K562 (cell line): Measurements from ENCODE around the gene NAB1. TPM values are rescaled to one million over a fixed set of nuclear protein-coding genes. Genes with fewer than 3 reads are reported as not detected.

Source experiments
- ATAC-seq: fragments of 200-7000 bp; cut with Tn5 transposase; 3 replicates; pipeline ENCODE4 v1.9.1; 2020; ENCODE audit warnings: moderate library complexity
- BruUV-seq: library from RNA; stranded (reverse); fragments of 400-500 nt; replicated peaks from 2 replicates; lab custom pipeline; 2021; lab: Mats Ljungman, UMichigan
- CTCF ChIA-PET: fragments of 300-600 bp; formaldehyde crosslinking; extraction: SDS; loops from one replicate; lab custom pipeline; 2021; ENCODE audit warnings: low intra/inter-chr PET ratio; lab: Yijun Ruan, JAX
- POLR2A ChIA-PET: fragments of 300-600, 350-650 bp; sonication (Branson Sonifier 250); formaldehyde crosslinking; extraction: SDS; loops from one replicate; lab custom pipeline; 2021; ENCODE audit warnings: antibody characterized with exemption, inconsistent platforms; lab: Yijun Ruan, JAX
- DNase-seq, 4 experiments: peaks; one replicate each; pipeline versions ENCODE4 v3.0.0 to v3.0.0-alpha.2; 2011 to 2018; ENCODE audit warnings: low spot score in 3 of 4, mixed read lengths in 3 of 4; ENCODE audit errors: extremely low read depth in 1 of 4
- FAIRE-seq: peaks from 2 replicates; lab custom pipeline; 2011; peaks lifted over from hg19 to GRCh38; lab: Jason Lieb, UNC
- H2AFZ ChIP-seq: 2 replicates; pipeline ENCODE4 v1.6.0; 2011; ENCODE audit warnings: low read depth, low read length, control low read depth, inconsistent platforms
- H3K27ac ChIP-seq: fragments of 200-600 bp; 3 replicates; pipeline ENCODE4 v1.8.0; 2011; ENCODE audit warnings: low read depth, mild to moderate bottlenecking, control low read depth, inconsistent platforms, low read length, moderate library complexity, mixed read lengths; ENCODE audit errors: extremely low read depth
- H3K27me3 ChIP-seq, 2 experiments: fragments of 300-600 bp in 1 of 2; 2 replicates in 1 of 2; 3 replicates in 1 of 2; pipeline versions ENCODE4 v1.6.0 to v1.8.0; 2011; ENCODE audit warnings: inconsistent platforms in 2 of 2, low read length in 2 of 2, mild to moderate bottlenecking in 1 of 2, mixed read lengths in 1 of 2, moderate library complexity in 1 of 2; ENCODE audit not compliant: control insufficient read depth in 2 of 2, insufficient read depth in 2 of 2
- H3K36me3 ChIP-seq: fragments of 300-600 bp; 3 replicates; pipeline ENCODE4 v1.8.0; 2011; ENCODE audit warnings: mild to moderate bottlenecking, low read length, inconsistent platforms; ENCODE audit not compliant: control insufficient read depth, insufficient read depth
- H3K4me1 ChIP-seq, 2 experiments: fragments of 200-600 bp in 1 of 2; replicated peaks in 1 of 2; 2 replicates in 1 of 2; 3 replicates in 1 of 2; pipeline versions ENCODE4 v1.5.1 to v1.8.0; 2011; ENCODE audit warnings: inconsistent platforms in 2 of 2, low read length in 2 of 2, mild to moderate bottlenecking in 1 of 2, mixed read lengths in 1 of 2, moderate library complexity in 1 of 2; ENCODE audit not compliant: control insufficient read depth in 2 of 2, insufficient read depth in 2 of 2
- H3K4me2 ChIP-seq: 2 replicates; pipeline ENCODE4 v1.6.1; 2011; ENCODE audit warnings: low read length, control low read depth, inconsistent platforms, mixed read lengths; ENCODE audit not compliant: insufficient read depth
- H3K4me3 ChIP-seq: fragments of 200-600 bp; sonication (generic), shearing (Covaris generic); 2 replicates; pipeline ENCODE4 v1.5.1; 2016; ENCODE audit warnings: control low read depth, inconsistent platforms
- H3K79me2 ChIP-seq: fragments of 200-600 bp; 3 replicates; pipeline ENCODE4 v1.8.0; 2011; ENCODE audit warnings: low read length, inconsistent platforms; ENCODE audit not compliant: control insufficient read depth, insufficient read depth
- H3K9ac ChIP-seq, 2 experiments: 2 replicates each; pipeline versions ENCODE4 v1.6.0 to v1.6.1; 2011; ENCODE audit warnings: low read depth in 2 of 2, low read length in 2 of 2, control low read depth in 1 of 2, inconsistent platforms in 1 of 2, mild to moderate bottlenecking in 1 of 2, mixed read lengths in 1 of 2; ENCODE audit not compliant: insufficient read depth in 1 of 2
- H3K9me1 ChIP-seq: one replicate; pipeline ENCODE4 v1.6.0; 2011; ENCODE audit warnings: inconsistent platforms, mild to moderate bottlenecking, low read length, moderate library complexity; ENCODE audit not compliant: control insufficient read depth, insufficient read depth
- H3K9me3 ChIP-seq: replicated peaks from 2 replicates; pipeline ENCODE4 v1.5.1; 2011; ENCODE audit warnings: low read depth, low read length, inconsistent platforms; ENCODE audit not compliant: control insufficient read depth, insufficient read depth
- H4K20me1 ChIP-seq: replicated peaks from 2 replicates; pipeline ENCODE4 v1.6.1; 2011; ENCODE audit warnings: low read length, inconsistent platforms, mixed read lengths; ENCODE audit not compliant: control insufficient read depth, insufficient read depth
- ADNP ChIP-seq: fragments of 200-800 bp; sonication (Bioruptor generic); IDR thresholded peaks from 2 replicates; pipeline ENCODE4 v1.6.1; 2016; ENCODE audit warnings: missing genetic modification characterization, missing compliant biosample characterization
- MGA ChIP-seq: fragments of 450-650 bp; IDR thresholded peaks from 2 replicates; pipeline ENCODE4 v1.6.1; 2016; ENCODE audit warnings: mild to moderate bottlenecking, moderate library complexity
- SAFB2 ChIP-seq: fragments of 200-400 bp; formaldehyde crosslinking; IDR thresholded peaks from 2 replicates; pipeline ENCODE4 v1.6.1; 2018; ENCODE audit warnings: borderline replicate concordance, low read length, low read depth, moderate library complexity; ENCODE audit not compliant: severe bottlenecking
- ZBTB12 ChIP-seq: fragments of 250-450 bp; sonication (Bioruptor Pico); IDR thresholded peaks from 2 replicates; pipeline ENCODE4 v1.4.0; 2020
- ZBTB43 ChIP-seq: sonication (generic); formaldehyde crosslinking; IDR thresholded peaks from 2 replicates; pipeline ENCODE4 v1.8.0; 2023; ENCODE audit warnings: mild to moderate bottlenecking, missing genetic modification reagents
- WGBS: fragments of 100-300 bp; shearing (Covaris generic); methylation state at CpG from one replicate; pipeline ENCODE4 v1.1.6; 2016; ENCODE audit warnings: low coverage, mixed read lengths; ENCODE audit not compliant: insufficient coverage; ENCODE audit errors: missing lambda C conversion rate; 5-methylcytosine and 5-hydroxymethylcytosine counted together
- in situ Hi-C: fragments of 300-500 bp; cut with MboI; formaldehyde crosslinking; loops from 4 replicates; pipeline ENCODE4 v1.15.0; 2018; ENCODE audit warnings: inconsistent platforms, mixed read lengths
- intact Hi-C: fragments of 100-400 bp; cut with micrococcal nuclease; formaldehyde crosslinking; loops from 2 replicates; pipeline ENCODE4 v1.14.2; 2022
- polyA plus RNA-seq, 8 experiments: library from polyadenylated mRNA; depleted of rRNA in 4 of 8; stranded (reverse) in 5 of 8; unstranded in 3 of 8; fragments of >200 nt; fragmentation: Nextera tagmentation in 2 of 8; fragmentation: Illumina TruSeq in 1 of 8; extraction: Ambion mirVana in 2 of 8; extraction: Trizol in 1 of 8; gene quantifications; 2 replicates each; pipeline versions ENCODE4 v1.2.1 to v1.2.3, GENCODE V29; 2011 to 2014; ENCODE audit warnings: inconsistent platforms in 1 of 8, missing spikeins in 1 of 8
- total RNA-seq, 7 experiments: library from RNA; depleted of rRNA in 6 of 7; stranded (reverse); fragments of >200 nt in 6 of 7; fragmentation: Illumina TruSeq in 2 of 7; extraction: Trizol in 2 of 7; gene quantifications; 2 replicates each; pipeline versions ENCODE4 v1.2.1 to v1.2.3, GENCODE V29; 2011 to 2021; ENCODE audit warnings: low replicate concordance in 1 of 7

The NAB1 gene
- total and polyA plus RNA-seq, 9 of the 15 experiments (the other 6 are each of a cell fraction or from before 2014, with no cell fraction given), result 3.1 to 23.0 (median 16.3) TPM

GRCh38 chr2:190634381-190634780, 14.5 kb upstream of the NAB1 start:
- ATAC-seq (no peak), FAIRE-seq (no peak), DNase-seq (no peak)
- intact Hi-C loops, result no loop called here
- 68% methylated on average over 3 of the region's 3 CpGs for WGBS
- no peak overlapping the region for H3K4me2 ChIP-seq
- ChIA-PET CTCF (no interaction called here), POLR2A (interaction anchor here (1.3 kb wide), 1 partner anchor 10 kb away, joined by 4 read pairs; no protein-coding TSS in a partner anchor)
- H3K9me1 ChIP-seq, result no peaks in the 10 kb centered on the region
- no TSS peak for BruUV-seq
- H3K4me1 ChIP-seq, result no peaks in the 10 kb centered on the region; a peak in 1 of 5 replicates
- in situ Hi-C loops, result no loop called here
- H4K20me1 ChIP-seq, result no peaks in the 10 kb centered on the region
- no peak overlapping the region for H2AFZ ChIP-seq
- no peaks in the 10 kb centered on the region for H3K79me2 ChIP-seq
- H3K4me3 ChIP-seq, result no peak overlapping the region
- no peaks in the 10 kb centered on the region for H3K9me3 ChIP-seq
- no peaks in the 10 kb centered on the region for H3K36me3 ChIP-seq
- H3K27me3 ChIP-seq, result no peaks in the 10 kb centered on the region
- H3K9ac ChIP-seq, result no peak overlapping the region
- no peak overlapping the region for H3K27ac ChIP-seq
- TF ChIP-seq SAFB2, result no peak
- TF ChIP-seq MGA, result no peak
- TF ChIP-seq ZBTB43 (CRISPR knock-in tag), result no peak
- TF ChIP-seq ADNP (tag), result no peak
- TF ChIP-seq ZBTB12 (CRISPR knock-in tag), result no peak
